HCT116 (cell line): ENCODE data around the gene ELL2. TPM values are rescaled to one million over a fixed set of nuclear protein-coding genes. Genes with fewer than 3 reads are reported as not detected.

ENCODE experiments used
- ATAC-seq: fragments of 200-7000 bp; cut with Tn5 transposase; 2 replicates; pipeline ENCODE4 v1.9.1; 2020; ENCODE audit warnings: mild to moderate bottlenecking, moderate library complexity
- BruUV-seq: library from RNA; stranded (reverse); fragments of 400-500 nt; replicated peaks from 2 replicates; lab custom pipeline; 2021; lab: Mats Ljungman, UMichigan
- CTCF ChIA-PET: fragments of 300-600 bp; sonication (Branson Sonifier 250); formaldehyde crosslinking; loops from one replicate; lab custom pipeline; 2021; ENCODE audit warnings: antibody characterized with exemption; lab: Charles Lee
- POLR2A ChIA-PET: fragments of 300-600, 350-600 bp; sonication (Branson Sonifier 250); formaldehyde crosslinking; loops from one replicate; lab custom pipeline; 2021; ENCODE audit warnings: antibody characterized with exemption; lab: Charles Lee
- RAD21 ChIA-PET, 2 experiments: fragments of 300-600 bp; sonication (Branson Sonifier 250); formaldehyde crosslinking; loops; one replicate each; lab custom pipeline; 2023; ENCODE audit warnings: low total read pairs in 2 of 2; ENCODE audit not compliant: uncharacterized antibody in 2 of 2, unreplicated experiment in 2 of 2, low non-redundant PET in 1 of 2; lab: Charles Lee
- DNase-seq: peaks from one replicate; pipeline ENCODE4 v3.0.0-alpha.2; 2010; ENCODE audit warnings: low read depth, low spot score
- H2AFZ ChIP-seq: fragments of 200-600 bp; shearing (Covaris generic), sonication (generic); 2 replicates; pipeline ENCODE4 v1.6.1; 2017; ENCODE audit warnings: low read depth, mixed run types, mixed read lengths, antibody characterized with exemption, low read length; ENCODE audit not compliant: poor library complexity, severe bottlenecking
- H3K27ac ChIP-seq: 2 replicates; pipeline ENCODE4 v1.5.1; 2012; ENCODE audit warnings: low read depth, low read length
- H3K27me3 ChIP-seq: fragments of 200-600 bp; sonication (generic); 2 replicates; pipeline ENCODE4 v1.6.1; 2016; ENCODE audit warnings: mixed run types, low read length, mixed read lengths; ENCODE audit not compliant: insufficient read depth
- H3K36me3 ChIP-seq, 2 experiments: fragments of 200-500 bp in 1 of 2; fragments of 200-600 bp in 1 of 2; sonication (Bioruptor generic) in 1 of 2; sonication (generic) in 1 of 2; 2 replicates each; pipeline versions ENCODE4 v1.5.1 to v1.6.1; 2014 to 2016; ENCODE audit warnings: low read length in 2 of 2, inconsistent platforms in 1 of 2, mixed read lengths in 1 of 2, mixed run types in 1 of 2; ENCODE audit not compliant: insufficient read depth in 2 of 2, control insufficient read depth in 1 of 2
- H3K4me1 ChIP-seq, 2 experiments: fragments of 200-600 bp in 1 of 2; sonication (generic) in 1 of 2; 2 replicates each; pipeline versions ENCODE4 v1.5.1 to v1.6.1; 2012 to 2017; ENCODE audit warnings: low read length in 2 of 2, inconsistent platforms in 1 of 2, mild to moderate bottlenecking in 1 of 2, mixed read lengths in 1 of 2, mixed run types in 1 of 2, moderate library complexity in 1 of 2; ENCODE audit not compliant: insufficient read depth in 2 of 2, control insufficient read depth in 1 of 2
- H3K4me2 ChIP-seq: fragments of 200-600 bp; sonication (generic); 2 replicates; pipeline ENCODE4 v1.6.1; 2017; ENCODE audit warnings: mixed run types, low read length, mixed read lengths
- H3K4me3 ChIP-seq, 2 experiments: fragments of 200-600 bp in 1 of 2; sonication (generic) in 1 of 2; replicated peaks in 1 of 2; 2 replicates each; pipeline ENCODE4 v1.5.1; 2011 to 2016; ENCODE audit warnings: low read length in 2 of 2, control low read depth in 1 of 2, low read depth in 1 of 2, mild to moderate bottlenecking in 1 of 2, mixed read lengths in 1 of 2, mixed run types in 1 of 2
- H3K79me2 ChIP-seq: fragments of 200-600 bp; sonication (generic); 2 replicates; pipeline ENCODE4 v1.6.1; 2017; ENCODE audit warnings: mild to moderate bottlenecking, mixed run types, low read length, moderate library complexity, mixed read lengths; ENCODE audit not compliant: insufficient read depth
- H3K9ac ChIP-seq: fragments of 200-600 bp; sonication (generic); 2 replicates; pipeline ENCODE4 v1.6.1; 2016; ENCODE audit warnings: low read length, mixed read lengths
- H3K9me2 ChIP-seq: fragments of 200-600 bp; sonication (generic), shearing (Covaris generic); 2 replicates; pipeline ENCODE4 v1.6.1; 2017; ENCODE audit warnings: mixed run types, mild to moderate bottlenecking, moderate library complexity; ENCODE audit not compliant: insufficient read depth
- H3K9me3 ChIP-seq, 2 experiments: fragments of 200-500 bp in 1 of 2; fragments of 200-600 bp in 1 of 2; sonication (Bioruptor generic) in 1 of 2; sonication (generic) in 1 of 2; 2 replicates each; pipeline ENCODE4 v1.6.1; 2014 to 2017; ENCODE audit warnings: low read length in 2 of 2, mixed read lengths in 2 of 2, inconsistent platforms in 1 of 2, low read depth in 1 of 2, mild to moderate bottlenecking in 1 of 2, mixed run types in 1 of 2, moderate library complexity in 1 of 2; ENCODE audit not compliant: control insufficient read depth in 1 of 2, insufficient read depth in 1 of 2
- H4K20me1 ChIP-seq: fragments of 200-600 bp; sonication (generic), shearing (Covaris generic); 2 replicates; pipeline ENCODE4 v1.6.1; 2017; ENCODE audit warnings: mixed run types, mild to moderate bottlenecking, moderate library complexity; ENCODE audit not compliant: insufficient read depth
- CEBPB ChIP-seq: IDR thresholded peaks from 2 replicates; pipeline ENCODE4 v1.6.1; 2012; ENCODE audit warnings: low read depth
- ELF1 ChIP-seq: IDR thresholded peaks from 2 replicates; pipeline ENCODE4 v1.6.1; 2012; ENCODE audit warnings: low read depth, borderline replicate concordance
- EZH2 ChIP-seq: fragments of 200-600 bp; sonication (generic); IDR thresholded peaks from 2 replicates; pipeline ENCODE4 v1.6.1; 2017; ENCODE audit warnings: antibody characterized with exemption, mixed run types
- EZH2phosphoT487 ChIP-seq: fragments of 200-600 bp; IDR thresholded peaks from 2 replicates; pipeline ENCODE4 v1.6.1; 2018; ENCODE audit warnings: antibody characterized with exemption, borderline replicate concordance
- JUND ChIP-seq: IDR thresholded peaks from 2 replicates; pipeline ENCODE4 v1.6.1; 2012
- POLR2A ChIP-seq: IDR thresholded peaks from 2 replicates; pipeline ENCODE4 v1.7.0; 2011; ENCODE audit warnings: borderline replicate concordance; ENCODE audit not compliant: insufficient read depth, insufficient read length; ENCODE audit errors: extremely low read depth
- POLR2AphosphoS5 ChIP-seq: IDR thresholded peaks from 2 replicates; pipeline ENCODE4 v1.6.1; 2011; ENCODE audit warnings: mild to moderate bottlenecking, low read depth, low read length, moderate library complexity
- TCF7L2 ChIP-seq: IDR thresholded peaks from 2 replicates; pipeline ENCODE4 v1.7.0; 2011; ENCODE audit warnings: borderline replicate concordance, inconsistent platforms; ENCODE audit not compliant: insufficient read depth, insufficient read length; ENCODE audit errors: extremely low read depth
- YY1 ChIP-seq: IDR thresholded peaks from 2 replicates; pipeline ENCODE4 v1.6.1; 2011; ENCODE audit warnings: low read length, low read depth, moderate library complexity, mild to moderate bottlenecking; ENCODE audit not compliant: insufficient replicate concordance; ENCODE audit errors: extremely low read depth
- ZBTB33 ChIP-seq: IDR thresholded peaks from 2 replicates; pipeline ENCODE4 v1.6.1; 2011; ENCODE audit warnings: mild to moderate bottlenecking, low read length, moderate library complexity; ENCODE audit not compliant: insufficient replicate concordance; ENCODE audit errors: extremely low read depth
- ZFX ChIP-seq: fragments of 450-650 bp; IDR thresholded peaks from 2 replicates; pipeline ENCODE4 v1.6.1; 2017
- ZNF274 ChIP-seq: fragments of 200-500 bp; sonication (Bioruptor generic); IDR thresholded peaks from 2 replicates; pipeline ENCODE4 v1.6.1; 2014; ENCODE audit warnings: mild to moderate bottlenecking, low read depth, low read length, inconsistent platforms
- intact Hi-C: fragments of 100-400 bp; cut with micrococcal nuclease; formaldehyde crosslinking; loops from 2 replicates; pipeline ENCODE4 v1.10.0; 2022
- total RNA-seq: library from RNA; stranded (reverse); gene quantifications from one replicate; pipeline ENCODE4 v1.2.1, GENCODE V29; 2021; ENCODE audit not compliant: unreplicated experiment
- TF ChIP-seq, protein P1 (sequence below): IDR thresholded peaks from 2 replicates; pipeline ENCODE4 v1.6.1; 2012

The ELL2 gene
- total RNA-seq, 1 experiment from 2014 or later, result 29.8 TPM

DNA sequence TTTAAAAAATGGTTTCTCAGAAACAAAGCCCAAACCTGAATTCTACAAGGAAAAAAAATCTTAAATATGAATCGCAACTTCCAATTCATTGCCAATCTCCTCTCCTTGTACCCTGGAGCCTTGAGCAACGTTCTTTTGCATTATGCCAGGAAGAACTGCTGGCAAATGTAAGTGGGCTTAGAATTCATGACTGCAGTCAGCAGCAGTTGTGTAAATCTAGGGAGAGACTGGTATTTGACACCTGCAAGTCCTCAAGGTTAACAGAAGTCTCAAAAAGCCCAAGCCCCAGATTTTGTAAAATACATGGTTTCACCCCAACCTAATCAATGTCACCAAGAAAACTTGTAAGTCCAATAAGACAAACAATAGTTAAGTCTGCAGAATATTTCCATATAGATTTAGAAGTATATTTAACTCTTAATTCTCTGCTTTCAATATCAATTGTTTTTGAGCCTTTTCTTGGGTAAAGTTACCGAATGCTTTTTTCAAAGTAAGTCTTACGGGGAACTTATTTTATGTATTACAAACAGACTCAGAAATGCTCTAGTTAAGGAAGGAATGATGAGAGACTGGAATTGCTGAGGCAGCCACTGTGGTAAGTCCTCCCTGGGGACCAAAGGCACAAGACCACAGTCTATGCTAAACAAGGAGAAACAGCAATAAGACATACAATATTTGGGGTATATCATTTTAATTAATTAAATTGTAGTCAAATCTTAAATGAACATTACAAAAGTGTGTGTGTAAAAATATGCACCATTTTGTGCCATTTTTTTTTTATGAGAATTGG, 31.3 kb downstream of the ELL2 start:
- Histone ChIP-seq H3K9ac (no peak overlapping the region), H3K9me3 (no peaks in the 10 kb centered on the region), H3K79me2 (no peaks in the 10 kb centered on the region), H3K27me3 (no peaks in the 10 kb centered on the region), H3K27ac (no peak overlapping the region), H3K4me1 (peaks cover 3 to 8% of the 10 kb centered on the region in 2 experiments; a peak in 3 of 4 replicates), H4K20me1 (no peaks in the 10 kb centered on the region), H3K4me3 (no peak overlapping the region), H2AFZ (no peak overlapping the region), H3K9me2 (no peaks in the 10 kb centered on the region), H3K4me2 (no peak overlapping the region), H3K36me3 (0 out of 4 replicates have a peak, but pooled peaks cover 0 to 4% of the 10 kb centered on the region in 2 experiments)
- no peak for ATAC-seq
- TF ChIP-seq ZBTB33 (no peak), POLR2AphosphoS5 (no peak), JUND (no peak), ZFX (no peak), CEBPB (no peak), TCF7L2 (no peak), YY1 (no peak), POLR2A (no peak), EZH2 (no peak), EZH2phosphoT487 (no peak), ZNF274 (no peak), ELF1 (no peak)
- TF ChIP-seq, protein P1, sequence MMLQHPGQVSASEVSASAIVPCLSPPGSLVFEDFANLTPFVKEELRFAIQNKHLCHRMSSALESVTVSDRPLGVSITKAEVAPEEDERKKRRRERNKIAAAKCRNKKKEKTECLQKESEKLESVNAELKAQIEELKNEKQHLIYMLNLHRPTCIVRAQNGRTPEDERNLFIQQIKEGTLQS, result no peak
- POLR2A ChIA-PET, result no interaction called here
- no peak for DNase-seq
- RAD21 ChIA-PET, result no interaction called here
- intact Hi-C loops, result no loop called here
- no TSS peak for BruUV-seq
- CTCF ChIA-PET, result no interaction called here
